SK-N-MC (cell line): ENCODE measurements around the gene RBM39.
"Not testable (repeated sequence)": the region's sequence is repeated elsewhere in the genome, so short reads cannot be mapped to it uniquely, and the experiment has no call there.

Experiments
- DNase-seq: peaks from one replicate; pipeline ENCODE4 v3.0.0-alpha.2; 2011; ENCODE audit warnings: low read depth, low spot score
- H3K27ac ChIP-seq: fragments of 200-600 bp; sonication (generic); 2 replicates; pipeline ENCODE4 v1.5.1; 2016; ENCODE audit warnings: mixed run types
- H3K36me3 ChIP-seq: fragments of 200-600 bp; sonication (generic); 2 replicates; pipeline ENCODE4 v1.6.1; 2017; ENCODE audit warnings: antibody characterized with exemption, low read length, mixed read lengths; ENCODE audit not compliant: insufficient read depth
- H3K4me3 ChIP-seq: fragments of 200-600 bp; sonication (generic); 2 replicates; pipeline ENCODE4 v1.5.1; 2016
- H3K9ac ChIP-seq: fragments of 200-600 bp; sonication (generic); 2 replicates; pipeline ENCODE4 v1.8.0; 2017; ENCODE audit warnings: mixed run types, mixed read lengths; ENCODE audit not compliant: insufficient read length
- H3K9me3 ChIP-seq: fragments of 200-600 bp; sonication (generic); 2 replicates; pipeline ENCODE4 v1.6.1; 2017; ENCODE audit warnings: low read depth, mild to moderate bottlenecking, antibody characterized with exemption, low read length, moderate library complexity, mixed read lengths
- EZH2 ChIP-seq: fragments of 200-600 bp; sonication (generic); IDR thresholded peaks from one replicate; pipeline ENCODE4 v1.6.1; 2017; ENCODE audit warnings: antibody characterized with exemption
- FOXP2 ChIP-seq: optimal IDR thresholded peaks from 2 replicates; pipeline ENCODE3; 2011; ENCODE audit warnings: mild to moderate bottlenecking, moderate library complexity; ENCODE audit not compliant: insufficient read depth; ENCODE audit errors: extremely low read length, control extremely low read depth
- POLR2AphosphoS5 ChIP-seq: IDR thresholded peaks from 2 replicates; pipeline ENCODE4 v1.6.1; 2012; ENCODE audit warnings: mild to moderate bottlenecking, low read depth, low read length, borderline replicate concordance

RBM39 gene

DNA sequence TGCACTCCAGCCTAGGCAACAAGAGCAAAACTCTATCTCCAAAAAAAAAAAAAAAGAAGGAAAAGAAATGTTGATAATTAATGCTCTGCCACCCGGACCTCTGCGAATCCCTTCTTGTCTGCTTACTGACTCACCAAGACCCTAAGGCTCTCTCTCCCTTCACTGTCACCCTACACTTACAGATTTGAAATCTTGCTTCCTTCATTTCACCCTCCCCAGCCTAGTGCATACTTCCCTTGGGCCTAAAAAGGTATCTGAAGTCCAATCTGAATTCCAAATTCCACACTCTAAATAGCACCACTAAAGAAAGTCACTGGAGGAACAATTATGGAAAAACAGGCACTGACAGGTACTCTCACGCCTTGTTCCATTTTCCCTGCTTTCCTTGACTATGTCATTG, 20.4 kb upstream of the RBM39 start:
- DNase-seq: no peak
- Histone ChIP-seq H3K36me3 (no peaks in the 10 kb centered on the region), H3K9ac (no peak overlapping the region), H3K27ac (no peak overlapping the region), H3K9me3 (no peaks in the 10 kb centered on the region), H3K4me3 (no peak overlapping the region)
- TF ChIP-seq FOXP2 (no peak), POLR2AphosphoS5 (no peak), EZH2 (no peak)

DNA sequence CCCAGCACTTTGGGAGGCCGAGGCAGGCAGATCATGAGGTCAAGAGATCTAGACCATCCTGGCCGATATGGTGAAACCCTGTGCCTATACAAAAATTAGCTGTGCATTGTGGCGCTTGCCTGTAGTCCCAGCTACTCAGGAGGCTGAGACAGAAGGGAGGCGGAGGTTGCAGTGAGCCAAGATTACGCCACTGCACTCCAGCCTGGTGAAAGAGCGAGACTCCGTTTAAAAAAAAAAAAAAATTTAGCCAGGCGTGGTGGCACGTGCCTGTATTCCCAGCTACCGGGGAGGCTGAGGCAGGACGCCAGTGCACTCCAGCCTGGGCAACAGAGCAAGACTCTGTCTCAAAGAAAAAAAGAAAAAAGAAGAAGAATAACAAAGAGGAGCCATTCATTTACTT, 19.5 kb upstream of the RBM39 start:
- H3K9me3 ChIP-seq, H3K27ac ChIP-seq, DNase-seq, H3K4me3 ChIP-seq, H3K36me3 ChIP-seq, H3K9ac ChIP-seq: not testable (repeated sequence)

DNA sequence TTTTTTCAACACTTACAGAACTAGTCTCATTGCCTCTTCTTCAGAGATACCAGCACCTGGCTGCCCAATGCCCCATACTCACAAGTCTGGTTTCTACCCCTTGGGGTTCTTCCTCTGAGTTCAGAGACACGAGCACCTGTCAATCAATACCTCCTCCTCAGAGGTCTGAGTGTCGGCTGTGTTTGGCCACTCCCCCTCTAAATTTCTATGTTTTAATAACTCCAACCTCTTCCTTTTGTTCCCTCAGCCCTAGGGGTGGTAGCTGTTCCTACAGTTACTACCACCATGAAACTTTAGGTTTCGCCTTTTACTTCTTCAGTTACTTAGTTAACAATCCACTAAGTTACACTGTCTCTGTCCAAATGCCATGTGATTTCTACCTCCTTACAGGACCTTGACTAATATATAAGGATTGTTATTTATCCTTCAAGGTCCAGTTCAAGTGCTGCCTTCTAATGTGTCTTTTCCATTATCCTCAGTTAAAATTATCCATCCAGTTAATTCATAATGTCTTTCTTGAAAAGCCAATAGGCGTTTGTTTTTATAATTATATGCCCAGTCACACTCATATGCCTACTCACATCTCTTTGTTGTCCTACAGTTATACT, 15.1 kb upstream of the RBM39 start:
- H3K9me3 ChIP-seq: no peaks in the 10 kb centered on the region
- no peak for TF ChIP-seq POLR2AphosphoS5
- TF ChIP-seq EZH2: no peak
- TF ChIP-seq FOXP2: no peak
- DNase-seq: no peak
- H3K4me3 ChIP-seq: no peak overlapping the region
- H3K9ac ChIP-seq: no peak overlapping the region
- H3K27ac ChIP-seq: no peak overlapping the region
- no peaks in the 10 kb centered on the region for H3K36me3 ChIP-seq

DNA sequence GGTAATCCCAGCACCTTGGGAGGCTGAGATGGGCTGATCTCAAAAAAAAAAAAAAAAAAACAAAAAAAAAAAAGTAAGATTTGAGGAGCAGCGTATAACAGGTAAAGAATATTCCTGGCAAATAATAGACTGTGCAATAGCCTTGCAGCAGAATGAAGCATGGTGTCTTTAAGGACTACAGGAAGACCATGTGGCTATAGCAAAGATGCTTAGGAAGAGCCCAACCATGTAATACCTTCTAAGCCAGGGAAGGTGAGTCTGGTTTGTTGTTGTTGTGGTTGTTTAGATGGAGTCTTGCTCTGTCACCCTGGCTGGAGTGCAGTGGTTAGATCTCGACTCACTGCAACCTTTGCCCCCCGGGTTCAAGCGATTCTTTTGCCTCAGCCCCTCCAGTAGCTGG, 14.3 kb upstream of the RBM39 start:
- no peak overlapping the region for H3K9ac ChIP-seq
- H3K36me3 ChIP-seq: no peaks in the 10 kb centered on the region
- H3K4me3 ChIP-seq: no peak overlapping the region
- no peak for DNase-seq
- H3K27ac ChIP-seq: no peak overlapping the region
- TF ChIP-seq EZH2: no peak
- no peak for TF ChIP-seq POLR2AphosphoS5
- no peak for TF ChIP-seq FOXP2
- H3K9me3 ChIP-seq: no peaks in the 10 kb centered on the region

DNA sequence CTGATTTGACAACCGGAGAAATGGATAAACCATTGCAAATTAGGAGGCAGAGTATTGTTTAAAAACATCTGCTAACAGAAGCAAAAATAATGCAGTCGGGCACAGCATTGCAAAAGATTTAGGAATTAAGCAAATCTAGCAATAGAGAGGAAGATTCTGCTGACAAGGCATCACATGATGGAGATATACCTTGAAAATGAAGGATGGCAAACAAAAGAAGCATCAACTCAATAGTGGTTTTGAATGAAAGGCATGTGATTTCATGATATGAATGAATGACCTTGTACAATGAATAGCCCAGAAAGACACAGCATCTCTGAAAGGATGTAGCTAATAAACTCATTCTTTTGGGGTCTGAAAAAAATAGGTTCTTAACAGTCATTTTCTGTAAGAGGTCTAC, 8.6 kb upstream of the RBM39 start:
- no peak overlapping the region for H3K9ac ChIP-seq
- DNase-seq: no peak
- no peak overlapping the region for H3K27ac ChIP-seq
- H3K9me3 ChIP-seq: no peaks in the 10 kb centered on the region
- no peaks in the 10 kb centered on the region for H3K36me3 ChIP-seq
- no peak overlapping the region for H3K4me3 ChIP-seq
- TF ChIP-seq EZH2 (no peak), POLR2AphosphoS5 (no peak), FOXP2 (no peak)

DNA sequence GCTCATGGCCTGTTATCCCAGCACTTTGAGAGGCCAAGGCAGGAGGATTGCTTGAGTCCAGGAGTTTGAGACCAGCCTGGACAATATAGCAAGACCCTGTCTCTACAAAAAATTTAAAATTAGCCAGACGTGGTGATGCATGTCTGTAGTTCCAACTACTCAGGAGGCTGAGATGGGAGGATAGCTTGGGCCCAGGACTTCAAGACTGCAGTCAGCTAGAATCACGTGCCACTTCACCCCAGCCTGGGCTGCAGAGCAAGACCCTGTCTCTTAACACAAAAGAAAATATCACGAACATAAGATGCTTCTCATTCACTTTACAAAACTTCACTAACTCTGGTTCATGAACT, 2.4 kb upstream of the RBM39 start:
- not testable (repeated sequence) for H3K4me3 ChIP-seq, H3K27ac ChIP-seq, H3K9me3 ChIP-seq, H3K9ac ChIP-seq, DNase-seq
- peaks cover 14% of the 10 kb centered on the region for H3K36me3 ChIP-seq

DNA sequence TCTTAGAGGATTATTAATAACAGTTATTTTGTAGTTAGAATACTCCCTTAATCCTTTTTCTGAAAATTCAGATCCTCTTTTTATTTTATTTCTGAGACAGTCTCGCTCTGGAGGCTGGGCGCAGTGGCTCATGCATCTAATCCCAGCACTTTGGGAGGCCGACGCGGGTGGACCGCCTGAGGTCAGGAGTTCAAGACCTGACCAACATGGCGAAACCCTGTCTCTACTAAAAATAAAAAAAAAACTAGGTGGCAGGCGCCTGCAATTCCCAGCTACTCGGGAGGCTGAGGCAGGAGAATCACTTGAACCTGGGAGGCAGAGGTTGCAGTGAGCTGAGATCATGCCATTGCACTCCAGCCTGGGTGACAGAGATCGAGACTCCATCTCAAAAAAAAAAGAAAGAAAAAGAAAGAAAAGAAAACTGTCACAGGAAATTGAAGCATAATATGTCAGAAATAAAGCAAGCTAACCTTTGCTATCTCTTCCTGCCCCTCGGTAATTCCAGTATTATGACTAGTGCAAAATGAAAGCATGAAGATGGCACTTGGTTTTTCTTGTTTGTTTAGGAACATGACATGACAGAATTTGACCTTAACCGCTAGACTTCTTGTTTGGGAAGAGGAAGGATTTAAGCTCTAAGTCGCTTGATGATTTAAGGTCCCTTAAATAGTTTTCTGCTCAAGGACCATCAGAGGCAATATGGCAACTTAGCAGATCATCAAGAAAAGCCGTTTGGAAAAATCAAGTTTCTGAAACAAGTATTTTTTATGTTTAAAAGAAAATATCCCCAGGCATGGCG, 1.8 kb upstream of the RBM39 start:
- TF ChIP-seq POLR2AphosphoS5 (no peak), EZH2 (no peak), FOXP2 (no peak)
- DNase-seq: no peak
- Histone ChIP-seq H3K27ac (peak overlapping the region; percentile 97), H3K36me3 (peaks cover 19% of the 10 kb centered on the region), H3K4me3 (peak overlapping the region; percentile 88; the same call in 1 of the 2 replicates), H3K9me3 (no peaks in the 10 kb centered on the region), H3K9ac (peak overlapping the region; percentile 99)

DNA sequence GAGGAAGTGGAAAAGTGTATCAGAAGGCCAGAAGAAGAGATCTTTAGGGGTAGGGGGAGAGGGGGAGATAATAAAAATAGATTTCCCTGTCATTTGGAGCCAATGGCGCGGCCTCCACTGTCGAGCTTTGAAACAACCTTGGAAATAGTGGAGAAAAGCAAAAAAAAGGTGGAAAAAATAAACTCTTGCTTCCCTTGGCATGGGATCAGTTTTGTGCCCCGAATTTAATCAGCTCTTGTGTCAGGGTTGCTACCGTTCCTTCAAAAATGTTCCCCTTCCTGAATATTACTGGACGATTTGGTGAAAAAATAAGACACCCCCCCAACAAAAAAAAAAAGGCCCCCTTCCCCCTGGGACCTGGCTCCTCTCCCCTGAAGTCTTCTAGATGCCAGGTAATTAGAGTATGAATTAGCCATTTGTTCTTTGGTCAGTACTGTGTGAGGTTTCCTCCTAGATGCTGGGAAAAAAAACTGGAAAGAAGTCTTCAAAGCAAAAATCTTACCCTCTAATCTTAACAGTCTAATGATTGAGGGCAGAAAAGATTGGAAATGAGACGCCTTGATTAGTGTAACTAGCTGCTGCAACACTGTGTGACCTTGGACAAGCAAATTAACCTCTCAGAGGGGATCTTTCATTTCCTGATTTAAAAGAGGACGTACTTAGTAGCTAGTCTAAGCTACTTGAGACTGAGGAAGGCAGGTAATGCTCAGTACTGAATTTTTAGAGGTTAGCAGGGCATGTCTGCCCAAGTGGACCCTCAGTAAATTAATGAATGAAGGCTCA, 872 bp upstream of the RBM39 start:
- peak overlapping the region; percentile 88 for H3K4me3 ChIP-seq
- H3K27ac ChIP-seq: peak overlapping the region; percentile 97
- no peaks in the 10 kb centered on the region for H3K9me3 ChIP-seq
- H3K36me3 ChIP-seq: peaks cover 29% of the 10 kb centered on the region
- TF ChIP-seq FOXP2 (no peak), POLR2AphosphoS5 (no peak), EZH2 (no peak)
- DNase-seq: no peak
- H3K9ac ChIP-seq: peak overlapping the region; percentile 99
